HG03469 (cell line): Measurements from ENCODE around the gene SWI5.
"Not testable (repeated sequence)": the region's sequence is repeated elsewhere in the genome, so short reads cannot be mapped to it uniquely, and the experiment has no call there.

Source experiments
- ATAC-seq: cut with Tn5 transposase; IDR thresholded peaks from one replicate; pipeline ENCODE4 v1.9.1; 2021; ENCODE audit warnings: mild to moderate bottlenecking, moderate library complexity, moderate number of reproducible peaks; ENCODE audit not compliant: unreplicated experiment

Gene SWI5

GRCh38 chr9:128276574-128277270 is 646 bp downstream of the SWI5 start:
- no peak for ATAC-seq

DNA sequence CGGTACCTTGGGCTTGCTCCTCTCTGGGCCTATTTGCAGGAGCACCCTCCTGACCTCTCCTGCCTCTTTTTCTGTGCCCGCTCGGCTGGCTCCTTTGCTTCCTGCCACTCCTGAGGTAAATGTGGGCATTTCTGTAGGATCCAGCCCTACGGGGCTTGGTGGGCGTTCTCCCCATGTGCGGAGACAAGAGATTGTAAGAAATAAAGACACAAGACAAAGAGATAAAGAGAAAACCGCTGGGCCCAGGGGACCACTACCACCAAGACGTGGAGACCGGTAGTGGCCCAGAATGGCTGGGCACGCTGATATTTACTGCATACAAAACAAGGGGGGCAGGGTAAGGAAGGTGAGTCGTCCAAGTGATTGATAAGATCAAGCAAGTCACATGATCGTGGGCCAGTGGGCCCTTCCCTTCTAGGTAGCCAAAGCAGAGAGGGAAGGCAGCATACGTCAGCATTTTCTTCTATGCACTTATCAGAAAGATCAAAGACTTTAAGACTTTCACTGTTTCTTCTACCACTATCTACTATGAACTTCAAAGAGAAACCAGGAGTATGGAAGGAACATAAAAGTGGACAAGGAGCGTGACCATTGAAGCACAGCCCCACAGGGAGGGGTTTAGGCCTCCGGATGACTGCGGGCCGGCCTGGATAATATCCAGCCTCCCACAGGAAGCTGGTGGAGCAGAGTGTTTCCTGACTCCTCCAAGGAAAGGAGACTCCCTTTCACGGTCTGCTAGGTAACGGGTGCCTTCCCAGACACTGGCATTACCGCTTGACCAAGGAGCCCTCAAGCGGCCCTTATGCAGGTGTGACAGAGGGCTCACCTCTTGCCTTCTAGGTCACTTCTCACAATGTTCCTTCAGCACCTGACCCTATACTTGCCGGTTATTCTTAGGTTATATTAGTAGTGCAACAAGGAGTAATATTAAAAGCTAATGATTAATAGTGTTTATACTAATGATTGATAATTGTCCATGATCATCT is 3.3 kb downstream of the SWI5 start:
- not testable (repeated sequence) for ATAC-seq

GRCh38 chr9:128280084-128280622 is 4.1 kb downstream of the SWI5 start:
- no peak for ATAC-seq

- no peak for ATAC-seq
Measured at GRCh38 chr9:128282500-128282899, 6.4 kb downstream of the SWI5 start.

- ATAC-seq = no peak
Measured at GRCh38 chr9:128285033-128285784, 9.1 kb downstream of the SWI5 start.

- ATAC-seq = no peak
Measured at GRCh38 chr9:128286440-128286839, 10.4 kb downstream of the SWI5 start.

- no peak for ATAC-seq
Measured at GRCh38 chr9:128288273-128289004, 12.4 kb downstream of the SWI5 start.

GRCh38 chr9:128292009-128292408 is 15.9 kb downstream of the SWI5 start:
- no peak for ATAC-seq

GRCh38 chr9:128293091-128293490 is 17.0 kb downstream of the SWI5 start:
- ATAC-seq = no peak

- ATAC-seq = no peak
Measured at GRCh38 chr9:128294142-128294541, 18.1 kb downstream of the SWI5 start.

DNA sequence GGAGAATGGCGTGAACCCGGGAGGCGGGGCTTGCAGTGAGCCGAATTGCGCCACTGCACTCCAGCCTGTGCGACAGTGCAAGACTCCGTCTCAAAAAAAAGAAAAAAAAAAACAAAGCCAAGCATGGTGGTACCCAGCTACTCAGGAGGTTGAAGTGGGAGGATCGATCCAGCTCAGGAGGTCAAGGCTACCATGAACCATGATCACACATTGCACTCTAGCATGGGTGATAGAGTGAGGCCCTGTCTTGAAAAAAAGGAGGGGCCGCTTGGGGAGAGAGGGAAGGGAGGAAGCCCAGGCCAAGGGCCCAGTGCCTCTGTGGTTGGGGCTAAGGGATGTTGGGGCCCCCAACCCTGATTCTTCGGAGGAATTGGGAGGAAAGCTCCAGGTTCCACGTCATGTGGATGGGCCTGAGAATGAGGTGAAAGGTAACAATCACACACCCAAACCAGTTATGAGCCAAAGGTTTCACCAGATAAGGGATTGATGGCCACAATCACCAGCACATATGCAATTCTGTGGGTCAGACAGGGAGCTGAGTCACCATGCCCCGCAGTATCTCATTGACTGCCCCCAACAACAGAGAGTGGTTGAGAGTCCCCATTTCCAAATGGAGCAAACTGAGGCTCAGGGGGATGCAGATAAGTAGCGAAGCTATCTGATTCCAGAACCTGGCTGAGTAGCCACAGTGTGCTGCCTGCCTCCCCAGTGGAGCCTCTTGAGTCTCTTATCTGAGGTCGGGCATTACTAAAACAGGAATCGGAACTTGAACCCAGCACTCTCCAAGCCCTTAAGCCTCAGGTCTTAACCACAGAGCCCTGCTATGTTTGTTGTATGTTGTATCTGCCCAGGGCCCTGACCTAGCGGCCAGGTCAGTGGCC is 20.5 kb downstream of the SWI5 start:
- no peak for ATAC-seq

GRCh38 chr9:128297221-128297773 is 21.2 kb downstream of the SWI5 start:
- no peak for ATAC-seq

DNA sequence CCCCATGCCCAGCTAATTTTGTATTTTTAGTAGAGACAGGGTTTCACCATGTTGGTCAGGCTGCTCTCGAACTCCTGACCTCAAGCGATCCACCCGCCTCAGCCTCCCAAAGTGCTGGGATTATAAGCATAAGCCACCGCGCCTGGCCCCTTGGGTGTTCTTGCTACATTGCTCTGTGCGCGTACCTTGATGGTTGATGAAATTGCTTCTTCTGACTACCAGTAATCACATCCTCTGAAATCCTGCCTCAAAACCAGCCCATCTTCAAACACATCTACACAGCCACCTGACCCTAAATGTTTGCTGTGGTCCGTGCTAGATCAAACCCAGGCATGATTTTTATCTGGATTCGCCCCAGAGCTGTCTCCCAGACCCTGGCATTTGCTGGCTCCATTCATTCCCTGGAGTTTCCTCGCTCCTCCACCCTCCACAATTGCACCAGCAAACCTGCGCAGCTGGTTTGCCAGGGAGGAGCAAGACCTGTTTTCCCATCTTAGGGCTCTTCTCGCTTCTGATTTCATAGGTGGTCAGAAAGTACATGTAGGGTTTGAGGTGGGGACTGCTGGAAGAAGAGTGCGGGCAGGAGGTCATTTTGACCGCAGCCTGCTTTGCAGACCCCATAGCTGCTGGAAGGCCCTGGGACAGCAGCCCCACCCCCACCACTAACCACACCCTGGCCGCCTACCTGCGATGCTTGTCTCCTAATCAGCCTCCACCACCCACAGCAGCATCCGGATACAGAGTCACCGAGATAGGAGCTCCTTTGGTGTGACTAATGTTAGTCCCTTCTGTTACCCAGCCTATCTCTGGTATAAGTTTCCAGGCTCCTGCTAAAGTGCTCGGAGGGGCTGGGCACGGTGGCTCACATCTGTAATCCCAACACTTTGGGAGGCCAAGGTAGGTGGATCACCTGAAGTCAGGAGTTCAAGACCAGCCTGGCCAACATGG is 22.7 kb downstream of the SWI5 start:
- ATAC-seq = no peak

DNA sequence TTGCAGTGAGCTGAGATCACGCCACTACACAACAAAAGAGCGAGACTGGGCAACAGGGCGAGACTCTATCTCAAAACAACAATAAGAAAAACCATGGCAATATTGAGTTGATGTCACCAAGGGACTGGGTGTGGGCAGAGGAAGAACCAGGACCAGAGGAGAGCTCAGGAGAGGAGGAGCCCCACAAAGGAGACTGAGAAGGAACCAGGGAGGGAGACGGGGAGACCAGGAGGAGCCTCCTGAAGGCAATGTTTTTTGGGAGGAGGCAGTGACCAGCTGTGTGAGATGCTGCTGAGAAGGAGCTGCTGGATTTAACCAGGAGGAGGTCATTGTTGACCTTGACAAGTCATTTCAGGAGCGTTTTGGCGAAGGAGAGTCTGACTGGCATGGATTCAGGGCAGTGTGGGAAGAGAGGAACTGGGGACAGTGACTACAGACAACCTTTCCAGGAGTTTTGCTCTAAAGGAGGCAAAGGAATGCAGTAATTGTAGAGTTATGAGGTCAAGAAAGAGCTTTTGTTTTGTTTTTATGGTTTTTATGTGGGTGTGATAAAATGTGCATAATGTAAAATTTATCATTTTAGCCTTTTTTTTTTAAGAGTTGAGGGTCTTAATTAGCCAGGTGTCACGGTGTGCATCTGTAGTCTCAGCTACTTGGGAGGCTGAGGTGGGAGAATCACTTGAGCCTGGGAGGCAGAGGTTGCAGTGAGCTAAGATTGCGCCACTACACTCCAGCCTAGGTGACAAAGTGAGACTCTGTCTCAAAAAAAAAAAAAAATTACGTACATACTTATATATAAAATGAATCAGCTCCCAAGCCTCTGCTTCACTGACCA is 28.3 kb downstream of the SWI5 start:
- no peak for ATAC-seq

DNA sequence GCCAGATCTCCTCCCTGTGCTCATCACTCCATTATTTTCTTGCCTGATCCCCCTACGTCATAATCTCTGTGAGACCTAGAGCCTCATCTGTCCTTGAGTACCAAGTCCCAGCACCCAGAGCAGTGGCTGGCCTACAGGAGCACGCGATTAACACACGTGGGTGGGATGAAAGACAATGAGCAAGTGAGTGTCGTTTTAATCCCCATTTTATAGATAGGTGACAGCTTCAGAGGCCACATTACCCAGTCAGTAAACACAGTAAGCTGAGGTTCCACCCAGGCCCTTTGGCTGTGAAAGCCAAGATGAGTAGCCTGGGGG is 28.9 kb downstream of the SWI5 start:
- no peak for ATAC-seq

- ATAC-seq = no peak
Measured at GRCh38 chr9:128309551-128309950, 33.5 kb downstream of the SWI5 start.

DNA sequence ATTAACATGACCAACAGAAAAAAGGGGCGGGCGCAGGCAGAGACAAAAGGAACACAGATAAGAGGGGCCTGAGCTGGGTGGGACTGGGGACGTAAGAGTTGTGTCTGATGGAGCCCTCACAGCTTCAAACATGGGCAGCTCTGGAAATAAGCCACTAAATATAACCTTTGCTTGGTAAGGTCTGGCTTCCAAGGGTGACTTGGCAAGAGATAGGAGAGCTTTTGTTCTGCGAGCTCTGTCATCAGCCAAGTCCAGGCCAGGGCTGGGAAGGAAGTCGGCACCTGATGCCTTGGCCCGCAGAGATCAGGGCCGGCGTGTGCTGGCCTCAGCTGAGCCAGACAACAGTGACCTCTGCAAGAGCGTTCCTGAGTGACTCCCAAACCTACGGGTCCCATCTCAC is 34.4 kb downstream of the SWI5 start:
- ATAC-seq = no peak
